Skeletal muscle tissue (tissue), 4 donors: Measurements from ENCODE around the gene ART4. TPM values are rescaled to one million over a fixed set of nuclear protein-coding genes. Genes with fewer than 3 reads are reported as not detected.

Experiments used
- H3K27ac ChIP-seq: one replicate; pipeline ENCODE4 v1.7.0; 2013; ENCODE audit warnings: mild to moderate bottlenecking, low read depth, low read length, inconsistent platforms
- H3K27me3 ChIP-seq, 3 donors: one replicate each; pipeline ENCODE4 v1.7.0; 2013; ENCODE audit warnings: low read length in 3 of 3; ENCODE audit not compliant: control insufficient read depth in 3 of 3, insufficient read depth in 3 of 3
- H3K36me3 ChIP-seq, 3 donors: one replicate each; pipeline ENCODE4 v1.7.0; 2013; ENCODE audit warnings: low read length in 3 of 3; ENCODE audit not compliant: control insufficient read depth in 3 of 3, insufficient read depth in 3 of 3
- H3K4me1 ChIP-seq, 3 donors: one replicate each; pipeline ENCODE4 v1.7.0; 2013; ENCODE audit warnings: low read length in 3 of 3, mild to moderate bottlenecking in 3 of 3; ENCODE audit not compliant: control insufficient read depth in 3 of 3, insufficient read depth in 3 of 3
- H3K4me3 ChIP-seq, 3 donors: one replicate each; pipeline ENCODE4 v1.7.0; 2013; ENCODE audit warnings: low read length in 3 of 3
- H3K9ac ChIP-seq, 3 donors: one replicate each; pipeline ENCODE4 v1.7.0; 2013; ENCODE audit warnings: low read length in 3 of 3, mild to moderate bottlenecking in 3 of 3, moderate library complexity in 2 of 3, low read depth in 1 of 3
- H3K9me3 ChIP-seq, 3 donors: one replicate each; pipeline ENCODE4 v1.7.0; 2013; ENCODE audit warnings: low read length in 3 of 3; ENCODE audit not compliant: control insufficient read depth in 3 of 3
- total RNA-seq: library from RNA; depleted of rRNA; stranded (reverse); fragments of >200 nt; gene quantifications from one replicate; pipeline ENCODE4 v1.2.3, GENCODE V29; 2014
- donor health status: Osteomylitis.

The ART4 gene
- total RNA-seq, 1 donor from 2014 or later, result not detected

DNA sequence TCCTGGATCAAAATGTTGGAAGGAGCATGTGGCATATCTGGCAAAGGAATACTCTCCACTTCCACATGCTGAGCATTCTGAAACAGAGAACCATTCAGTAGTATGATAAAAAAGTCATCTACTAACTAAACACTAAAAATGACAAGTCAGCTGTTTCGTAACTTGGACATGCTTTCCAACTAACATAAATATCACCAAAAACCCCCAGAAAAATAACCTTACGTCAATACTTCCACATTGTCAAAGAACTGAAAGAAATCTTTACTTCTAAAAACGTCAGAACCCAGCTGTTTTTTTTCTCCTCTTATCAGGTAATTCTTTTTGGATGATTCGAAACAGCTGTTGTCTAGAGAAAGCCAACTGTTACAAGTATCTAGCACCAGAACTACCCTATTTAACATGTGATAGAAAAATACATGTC, 48.3 kb downstream of the ART4 start:
- no peaks in the 10 kb centered on the region for H3K4me1 ChIP-seq
- peaks cover 35 to 80% (median 68%) of the 10 kb centered on the region in 3 donors for H3K36me3 ChIP-seq
- H3K9ac ChIP-seq, result no peak overlapping the region
- no peak overlapping the region for H3K4me3 ChIP-seq
- H3K27ac ChIP-seq, result no peak overlapping the region
- H3K9me3 ChIP-seq, result no peaks in the 10 kb centered on the region
- H3K27me3 ChIP-seq, result no peaks in the 10 kb centered on the region

GRCh38 chr12:14785568-14785967, 57.8 kb downstream of the ART4 start:
- H3K4me3 ChIP-seq, result no peak overlapping the region
- H3K9ac ChIP-seq, result no peak overlapping the region
- H3K27me3 ChIP-seq, result no peaks in the 10 kb centered on the region
- H3K4me1 ChIP-seq, result no peaks in the 10 kb centered on the region
- peaks cover 35 to 48% (median 47%) of the 10 kb centered on the region in 3 donors for H3K36me3 ChIP-seq
- no peak overlapping the region for H3K27ac ChIP-seq
- no peaks in the 10 kb centered on the region for H3K9me3 ChIP-seq

- no peaks in the 10 kb centered on the region for H3K9me3 ChIP-seq
- no peak overlapping the region for H3K27ac ChIP-seq
- peaks cover 24 to 38% (median 36%) of the 10 kb centered on the region in 3 donors for H3K36me3 ChIP-seq
These were observed 58.9 kb downstream of the ART4 start for GRCh38 chr12:14784471-14784870.

GRCh38 chr12:14782756-14783155, 60.6 kb downstream of the ART4 start:
- H3K27me3 ChIP-seq, result no peaks in the 10 kb centered on the region
- H3K9ac ChIP-seq, result no peak overlapping the region
- H3K9me3 ChIP-seq, result no peaks in the 10 kb centered on the region
- peaks cover 11 to 24% (median 21%) of the 10 kb centered on the region in 3 donors for H3K36me3 ChIP-seq
- no peak overlapping the region for H3K27ac ChIP-seq
- no peaks in the 10 kb centered on the region for H3K4me1 ChIP-seq
- H3K4me3 ChIP-seq, result no peak overlapping the region

More at GRCh38 chr12:14784471-14784870, 58.9 kb downstream of the ART4 start:
- H3K4me3 ChIP-seq, result no peak overlapping the region
- H3K27me3 ChIP-seq, result no peaks in the 10 kb centered on the region
- H3K4me1 ChIP-seq, result no peaks in the 10 kb centered on the region
- no peak overlapping the region for H3K9ac ChIP-seq

DNA sequence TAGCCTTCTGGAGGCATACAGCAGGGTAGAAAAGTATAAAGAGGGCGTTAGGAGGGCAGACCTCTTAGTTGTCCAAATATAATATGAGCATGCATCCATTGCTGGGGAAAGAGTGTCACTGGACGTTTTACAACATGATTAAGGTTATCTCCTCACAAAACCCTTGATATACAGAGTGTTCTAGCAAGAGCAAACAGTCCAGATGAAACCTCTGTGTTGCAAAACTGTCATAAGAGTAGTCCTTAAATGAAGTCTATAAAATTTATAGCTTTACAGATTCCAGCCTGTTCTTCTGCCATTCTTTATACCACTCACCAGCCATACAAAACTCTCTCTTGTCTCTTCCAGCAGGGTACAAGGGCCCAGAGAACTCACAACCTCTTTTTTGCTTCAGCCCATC, 61.8 kb downstream of the ART4 start:
- H3K4me3 ChIP-seq, result no peak overlapping the region
- no peaks in the 10 kb centered on the region for H3K27me3 ChIP-seq
- no peak overlapping the region for H3K9ac ChIP-seq
- no peak overlapping the region for H3K27ac ChIP-seq
- peaks cover 3 to 12% (median 9%) of the 10 kb centered on the region in 3 donors for H3K36me3 ChIP-seq
- no peaks in the 10 kb centered on the region for H3K9me3 ChIP-seq
- no peaks in the 10 kb centered on the region for H3K4me1 ChIP-seq

DNA sequence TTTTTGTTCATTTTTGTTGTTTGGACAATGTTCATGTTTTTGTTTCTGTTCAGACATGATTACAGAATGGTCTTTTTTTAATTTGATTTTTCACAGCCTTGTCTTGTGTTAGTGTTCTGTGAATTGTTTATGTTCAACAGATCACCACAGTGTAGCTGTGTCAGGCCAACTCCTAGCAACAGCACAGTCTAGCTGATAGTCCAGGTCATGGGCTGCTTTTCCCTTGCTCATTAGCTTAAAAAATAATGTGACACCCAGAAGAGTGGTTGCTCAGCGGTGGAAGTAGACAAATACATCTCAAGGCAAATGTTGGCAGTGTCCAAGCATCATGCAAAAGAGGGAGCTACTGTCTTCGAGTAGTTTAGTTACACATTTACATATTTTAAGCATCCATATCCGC, 62.5 kb downstream of the ART4 start:
- H3K36me3 ChIP-seq, result peaks cover 3 to 8% (median 7%) of the 10 kb centered on the region in 3 donors
- H3K9me3 ChIP-seq, result no peaks in the 10 kb centered on the region
- H3K9ac ChIP-seq, result no peak overlapping the region
- no peak overlapping the region for H3K4me3 ChIP-seq
- no peak overlapping the region for H3K27ac ChIP-seq
- H3K27me3 ChIP-seq, result no peaks in the 10 kb centered on the region
- H3K4me1 ChIP-seq, result peaks cover 0 to 6% (median 0%) of the 10 kb centered on the region in 3 donors

DNA sequence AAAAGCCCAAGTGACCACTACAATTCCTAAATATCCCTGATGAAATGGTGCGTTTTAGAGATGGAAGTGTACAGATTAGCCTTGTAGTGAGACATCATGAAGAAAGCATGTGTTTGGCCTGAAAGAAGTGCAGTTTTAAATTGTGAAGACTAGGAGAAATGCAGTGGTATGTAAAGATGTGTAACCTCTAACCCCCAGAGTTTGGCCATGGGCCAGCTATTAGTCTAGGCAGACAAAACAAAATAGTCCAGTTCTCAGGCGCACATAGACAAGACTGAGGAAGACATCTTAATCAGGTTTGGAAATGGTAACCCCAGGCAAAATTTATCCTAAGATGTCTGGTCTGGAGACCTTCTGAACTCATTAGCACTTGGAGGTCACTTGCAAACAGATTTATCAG, 63.5 kb downstream of the ART4 start:
- H3K4me3 ChIP-seq, result no peak overlapping the region
- no peaks in the 10 kb centered on the region for H3K9me3 ChIP-seq
- no peak overlapping the region for H3K27ac ChIP-seq
- no peaks in the 10 kb centered on the region for H3K27me3 ChIP-seq
- peaks cover 0 to 2% (median under 1%) of the 10 kb centered on the region in 3 donors for H3K36me3 ChIP-seq
- no peak overlapping the region for H3K9ac ChIP-seq
- H3K4me1 ChIP-seq, result peaks cover 0 to 15% (median 3%) of the 10 kb centered on the region in 3 donors

- Histone ChIP-seq H3K9ac (no peak overlapping the region), H3K27me3 (no peaks in the 10 kb centered on the region), H3K4me1 (peaks cover 3 to 26% (median 9%) of the 10 kb centered on the region in 3 donors), H3K36me3 (no peaks in the 10 kb centered on the region), H3K9me3 (no peaks in the 10 kb centered on the region), H3K27ac (no peak overlapping the region), H3K4me3 (no peak overlapping the region)
These were observed 66.1 kb downstream of the ART4 start for GRCh38 chr12:14777271-14777670.

DNA sequence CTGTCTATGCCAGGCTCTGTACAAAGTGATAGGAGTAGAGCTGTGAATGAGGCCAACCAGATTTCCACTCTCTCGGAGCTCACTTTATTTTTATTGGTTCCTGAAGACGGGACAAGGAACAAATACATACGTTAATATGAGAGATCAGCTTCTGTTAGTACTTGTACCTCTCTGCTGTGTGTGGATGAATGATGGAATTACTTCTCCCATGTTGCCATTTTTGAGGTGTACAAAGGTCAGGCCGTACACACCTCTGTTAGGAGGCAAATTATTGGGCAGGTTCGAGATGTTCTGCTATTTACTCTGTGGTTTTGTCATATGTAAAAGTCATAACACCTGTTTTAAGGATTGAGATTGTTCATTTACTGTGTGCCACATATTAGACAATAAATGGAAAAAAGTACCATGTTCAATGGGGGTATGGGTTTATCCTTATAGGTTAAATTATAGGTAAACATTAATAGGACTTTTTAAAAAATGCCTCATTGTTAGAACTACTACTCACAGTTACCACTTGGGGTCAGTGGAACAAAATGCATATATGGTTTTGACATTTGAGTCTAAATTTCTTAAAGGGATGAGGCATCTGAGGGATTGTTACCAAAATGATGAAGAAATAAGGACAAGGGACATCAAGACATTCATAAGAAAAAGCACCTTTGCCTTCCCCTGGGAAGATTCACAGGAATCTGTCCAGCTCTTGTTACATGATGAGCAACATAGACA, 66.9 kb downstream of the ART4 start:
- Histone ChIP-seq H3K9me3 (no peaks in the 10 kb centered on the region), H3K27ac (peak overlapping the region; percentile 94), H3K4me3 (no peak overlapping the region), H3K27me3 (no peaks in the 10 kb centered on the region), H3K9ac (no peak overlapping the region), H3K4me1 (peaks cover 3 to 26% (median 9%) of the 10 kb centered on the region in 3 donors), H3K36me3 (no peaks in the 10 kb centered on the region)

- Histone ChIP-seq H3K36me3 (no peaks in the 10 kb centered on the region), H3K27me3 (no peaks in the 10 kb centered on the region), H3K4me1 (peaks cover 3 to 29% (median 9%) of the 10 kb centered on the region in 3 donors), H3K4me3 (peak overlapping the region; percentile 87 to 96 (median 89)), H3K9ac (peak overlapping the region in 2 of 3 donors; percentile 87 to 92), H3K9me3 (no peaks in the 10 kb centered on the region), H3K27ac (peak overlapping the region; percentile 94)
These were observed 67.7 kb downstream of the ART4 start for GRCh38 chr12:14775636-14775980.
